ENCODE measurements around the gene PPT2.

PPT2 gene

GRCh38 chr6:32203426-32204267, 49.7 kb downstream of the PPT2 start:
- no peak for DNase-seq (ENCODE audit: low read depth in 1 of 2, low spot score in 1 of 2)

DNA sequence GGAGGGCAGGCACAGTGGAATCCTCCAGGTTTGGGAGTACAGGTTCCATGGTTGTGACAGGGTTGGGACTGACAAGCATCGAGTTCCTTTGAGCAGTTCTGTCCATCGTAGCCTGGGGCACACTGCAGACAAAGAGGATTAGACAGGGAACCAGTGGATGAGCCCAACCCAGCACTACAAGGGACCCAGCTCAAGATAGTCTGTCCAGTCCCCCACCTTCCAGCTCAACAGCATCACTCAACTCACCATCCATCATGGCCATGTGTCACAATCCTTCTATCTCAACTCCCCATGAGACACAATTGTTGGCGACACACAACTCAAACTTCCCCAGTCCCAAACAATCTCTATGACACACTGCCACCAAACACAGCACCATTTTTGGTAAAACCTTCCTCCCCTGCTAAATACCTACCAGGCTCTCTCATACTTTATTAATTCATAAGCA, 50.4 kb downstream of the PPT2 start:
- H3K27me3 ChIP-seq (ENCODE audit: insufficient read depth, poor library complexity, severe bottlenecking): no peaks in the 10 kb centered on the region
- DNase-seq (ENCODE audit: low read depth in 1 of 2, low spot score in 1 of 2): no peak
- TF ChIP-seq GABPA (IDR thresholded peaks at IDR 0.05; ENCODE audit: low read depth) (no peak), CTCF (IDR thresholded peaks at IDR 0.05; ENCODE audit: insufficient read depth, low read length) (no peak), POLR2AphosphoS5 (IDR thresholded peaks at IDR 0.05; ENCODE audit: low read depth) (no peak), SPI1 (IDR thresholded peaks at IDR 0.05; ENCODE audit: borderline replicate concordance, low read depth) (no peak)
- TF ChIP-seq, protein P1, sequence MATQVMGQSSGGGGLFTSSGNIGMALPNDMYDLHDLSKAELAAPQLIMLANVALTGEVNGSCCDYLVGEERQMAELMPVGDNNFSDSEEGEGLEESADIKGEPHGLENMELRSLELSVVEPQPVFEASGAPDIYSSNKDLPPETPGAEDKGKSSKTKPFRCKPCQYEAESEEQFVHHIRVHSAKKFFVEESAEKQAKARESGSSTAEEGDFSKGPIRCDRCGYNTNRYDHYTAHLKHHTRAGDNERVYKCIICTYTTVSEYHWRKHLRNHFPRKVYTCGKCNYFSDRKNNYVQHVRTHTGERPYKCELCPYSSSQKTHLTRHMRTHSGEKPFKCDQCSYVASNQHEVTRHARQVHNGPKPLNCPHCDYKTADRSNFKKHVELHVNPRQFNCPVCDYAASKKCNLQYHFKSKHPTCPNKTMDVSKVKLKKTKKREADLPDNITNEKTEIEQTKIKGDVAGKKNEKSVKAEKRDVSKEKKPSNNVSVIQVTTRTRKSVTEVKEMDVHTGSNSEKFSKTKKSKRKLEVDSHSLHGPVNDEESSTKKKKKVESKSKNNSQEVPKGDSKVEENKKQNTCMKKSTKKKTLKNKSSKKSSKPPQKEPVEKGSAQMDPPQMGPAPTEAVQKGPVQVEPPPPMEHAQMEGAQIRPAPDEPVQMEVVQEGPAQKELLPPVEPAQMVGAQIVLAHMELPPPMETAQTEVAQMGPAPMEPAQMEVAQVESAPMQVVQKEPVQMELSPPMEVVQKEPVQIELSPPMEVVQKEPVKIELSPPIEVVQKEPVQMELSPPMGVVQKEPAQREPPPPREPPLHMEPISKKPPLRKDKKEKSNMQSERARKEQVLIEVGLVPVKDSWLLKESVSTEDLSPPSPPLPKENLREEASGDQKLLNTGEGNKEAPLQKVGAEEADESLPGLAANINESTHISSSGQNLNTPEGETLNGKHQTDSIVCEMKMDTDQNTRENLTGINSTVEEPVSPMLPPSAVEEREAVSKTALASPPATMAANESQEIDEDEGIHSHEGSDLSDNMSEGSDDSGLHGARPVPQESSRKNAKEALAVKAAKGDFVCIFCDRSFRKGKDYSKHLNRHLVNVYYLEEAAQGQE (IDR thresholded peaks at IDR 0.05; ENCODE audit: insufficient replicate concordance, low read depth): no peak
- H3K4me3 ChIP-seq (replicated peaks; ENCODE audit: insufficient read depth, low read length): no peak overlapping the region
- no peak overlapping the region for H3K27ac ChIP-seq (replicated peaks)

More at GRCh38 chr6:32203426-32204267, 49.7 kb downstream of the PPT2 start:
- H3K27ac ChIP-seq (replicated peaks): no peak overlapping the region
- no peaks in the 10 kb centered on the region for H3K27me3 ChIP-seq (ENCODE audit: insufficient read depth, poor library complexity, severe bottlenecking)
- H3K4me3 ChIP-seq (replicated peaks; ENCODE audit: insufficient read depth, low read length): no peak overlapping the region
- TF ChIP-seq POLR2AphosphoS5 (IDR thresholded peaks at IDR 0.05; ENCODE audit: low read depth) (no peak), SPI1 (IDR thresholded peaks at IDR 0.05; ENCODE audit: borderline replicate concordance, low read depth) (no peak), GABPA (IDR thresholded peaks at IDR 0.05; ENCODE audit: low read depth) (no peak), CTCF (IDR thresholded peaks at IDR 0.05; ENCODE audit: insufficient read depth, low read length) (no peak)
- TF ChIP-seq, protein P1 (IDR thresholded peaks at IDR 0.05; ENCODE audit: insufficient replicate concordance, low read depth): no peak

- no peak for DNase-seq (ENCODE audit: low read depth in 1 of 2, low spot score in 1 of 2)
- H3K27me3 ChIP-seq (ENCODE audit: insufficient read depth, poor library complexity, severe bottlenecking): no peaks in the 10 kb centered on the region
- TF ChIP-seq SPI1 (IDR thresholded peaks at IDR 0.05; ENCODE audit: borderline replicate concordance, low read depth) (no peak), POLR2AphosphoS5 (IDR thresholded peaks at IDR 0.05; ENCODE audit: low read depth) (no peak), CTCF (IDR thresholded peaks at IDR 0.05; ENCODE audit: insufficient read depth, low read length) (no peak), GABPA (IDR thresholded peaks at IDR 0.05; ENCODE audit: low read depth) (no peak)
- TF ChIP-seq, protein P1 (IDR thresholded peaks at IDR 0.05; ENCODE audit: insufficient replicate concordance, low read depth): no peak
- H3K4me3 ChIP-seq (replicated peaks; ENCODE audit: insufficient read depth, low read length): no peak overlapping the region
- H3K27ac ChIP-seq (replicated peaks): no peak overlapping the region
Measured at GRCh38 chr6:32208996-32209395, 55.1 kb downstream of the PPT2 start.
